Ascending aorta (tissue), 2 donors: Measurements from ENCODE around the gene SLC9A8. TPM values are rescaled to one million over a fixed set of nuclear protein-coding genes. Genes with fewer than 3 reads are reported as not detected.
"Not testable (repeated sequence)": the region's sequence is repeated elsewhere in the genome, so short reads cannot be mapped to it uniquely, and the experiment has no call there.

Experiments
- DNase-seq, 2 donors: peaks; one replicate each; pipeline ENCODE4 v3.0.0-alpha.2; 2019; ENCODE audit warnings: low spot score in 2 of 2
- H3K27ac ChIP-seq, 2 donors: fragments of 200-600 bp; sonication (generic); one replicate each; pipeline ENCODE4 v1.5.1; 2016 to 2017; ENCODE audit warnings: mild to moderate bottlenecking in 1 of 2
- H3K27me3 ChIP-seq: fragments of 200-600 bp; sonication (generic); one replicate; pipeline ENCODE4 v1.5.1; 2017
- H3K36me3 ChIP-seq, 2 donors: fragments of 200-600 bp; sonication (generic); one replicate each; pipeline ENCODE4 v1.5.1; 2016
- H3K4me1 ChIP-seq, 2 donors: fragments of 200-600 bp; sonication (generic); one replicate each; pipeline ENCODE4 v1.5.1; 2016 to 2017; ENCODE audit warnings: mild to moderate bottlenecking in 1 of 2
- H3K4me3 ChIP-seq, 2 donors: fragments of 200-600 bp; sonication (generic); one replicate each; pipeline ENCODE4 v1.5.1; 2016 to 2017; ENCODE audit warnings: mild to moderate bottlenecking in 1 of 2
- H3K9me3 ChIP-seq, 2 donors: fragments of 200-600 bp; sonication (generic); one replicate each; pipeline ENCODE4 v1.5.1; 2016
- intact Hi-C: fragments of 100-400 bp; cut with DNase I; formaldehyde crosslinking; loops from one replicate; pipeline ENCODE4 v1.15.1; 2023
- total RNA-seq: library from RNA; depleted of rRNA; stranded (reverse); fragments of >200 nt; gene quantifications from one replicate; pipeline ENCODE4 v1.1.0, GENCODE V29; 2016
- TF ChIP-seq, protein P1 (sequence below), 3 experiments: fragments of 200-600 bp in 2 of 3; fragments of 450-650 bp in 1 of 3; sonication (generic) in 2 of 3; IDR thresholded peaks; one replicate each; pipeline ENCODE4 v1.5.1; 2016 to 2019; ENCODE audit warnings: antibody characterized with exemption in 3 of 3, mild to moderate bottlenecking in 1 of 3, moderate library complexity in 1 of 3

Gene SLC9A8
- total RNA-seq, 1 donor from 2014 or later: 9.7 TPM

GRCh38 chr20:49804364-49804763 lies 8.3 kb upstream of the SLC9A8 start:
- peaks cover 0 to 3% of the 10 kb centered on the region in 2 donors for H3K9me3 ChIP-seq
- no peaks in the 10 kb centered on the region for H3K27me3 ChIP-seq
- H3K4me1 ChIP-seq: no peaks in the 10 kb centered on the region
- intact Hi-C loops: no loop called here
- DNase-seq: no peak
- no peak overlapping the region for H3K27ac ChIP-seq
- H3K36me3 ChIP-seq: no peaks in the 10 kb centered on the region
- TF ChIP-seq, protein P1, sequence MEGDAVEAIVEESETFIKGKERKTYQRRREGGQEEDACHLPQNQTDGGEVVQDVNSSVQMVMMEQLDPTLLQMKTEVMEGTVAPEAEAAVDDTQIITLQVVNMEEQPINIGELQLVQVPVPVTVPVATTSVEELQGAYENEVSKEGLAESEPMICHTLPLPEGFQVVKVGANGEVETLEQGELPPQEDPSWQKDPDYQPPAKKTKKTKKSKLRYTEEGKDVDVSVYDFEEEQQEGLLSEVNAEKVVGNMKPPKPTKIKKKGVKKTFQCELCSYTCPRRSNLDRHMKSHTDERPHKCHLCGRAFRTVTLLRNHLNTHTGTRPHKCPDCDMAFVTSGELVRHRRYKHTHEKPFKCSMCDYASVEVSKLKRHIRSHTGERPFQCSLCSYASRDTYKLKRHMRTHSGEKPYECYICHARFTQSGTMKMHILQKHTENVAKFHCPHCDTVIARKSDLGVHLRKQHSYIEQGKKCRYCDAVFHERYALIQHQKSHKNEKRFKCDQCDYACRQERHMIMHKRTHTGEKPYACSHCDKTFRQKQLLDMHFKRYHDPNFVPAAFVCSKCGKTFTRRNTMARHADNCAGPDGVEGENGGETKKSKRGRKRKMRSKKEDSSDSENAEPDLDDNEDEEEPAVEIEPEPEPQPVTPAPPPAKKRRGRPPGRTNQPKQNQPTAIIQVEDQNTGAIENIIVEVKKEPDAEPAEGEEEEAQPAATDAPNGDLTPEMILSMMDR (IDR thresholded peaks at IDR 0.05): no peak
- H3K4me3 ChIP-seq: no peak overlapping the region

- H3K4me1 ChIP-seq, H3K27ac ChIP-seq, H3K27me3 ChIP-seq, DNase-seq, intact Hi-C loops, H3K4me3 ChIP-seq, H3K36me3 ChIP-seq, H3K9me3 ChIP-seq: not testable (repeated sequence)
These were observed 7.3 kb upstream of the SLC9A8 start for GRCh38 chr20:49805224-49805876.

DNA sequence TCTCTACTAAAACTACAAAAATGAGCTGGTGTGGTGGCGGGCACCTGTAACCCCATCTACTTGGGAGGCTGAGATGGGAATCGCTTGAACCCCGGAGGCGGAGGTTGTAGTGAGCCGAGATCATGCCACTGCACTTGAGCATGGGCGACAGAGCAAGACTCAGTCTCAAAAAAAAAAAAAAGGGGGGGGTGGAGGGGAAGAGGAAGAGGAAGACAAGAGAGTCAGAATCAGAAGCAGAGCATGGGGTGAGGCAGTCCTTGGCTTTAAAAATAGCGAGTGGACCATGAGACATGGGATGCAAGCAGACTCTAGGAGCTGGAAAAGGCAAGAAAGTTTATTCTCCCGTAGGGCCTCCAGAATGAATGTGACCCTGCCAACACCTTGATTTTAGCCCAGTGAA lies 3.9 kb upstream of the SLC9A8 start:
- no peaks in the 10 kb centered on the region for H3K27me3 ChIP-seq
- intact Hi-C loops: no loop called here
- TF ChIP-seq, protein P1 (IDR thresholded peaks at IDR 0.05): no peak

DNA sequence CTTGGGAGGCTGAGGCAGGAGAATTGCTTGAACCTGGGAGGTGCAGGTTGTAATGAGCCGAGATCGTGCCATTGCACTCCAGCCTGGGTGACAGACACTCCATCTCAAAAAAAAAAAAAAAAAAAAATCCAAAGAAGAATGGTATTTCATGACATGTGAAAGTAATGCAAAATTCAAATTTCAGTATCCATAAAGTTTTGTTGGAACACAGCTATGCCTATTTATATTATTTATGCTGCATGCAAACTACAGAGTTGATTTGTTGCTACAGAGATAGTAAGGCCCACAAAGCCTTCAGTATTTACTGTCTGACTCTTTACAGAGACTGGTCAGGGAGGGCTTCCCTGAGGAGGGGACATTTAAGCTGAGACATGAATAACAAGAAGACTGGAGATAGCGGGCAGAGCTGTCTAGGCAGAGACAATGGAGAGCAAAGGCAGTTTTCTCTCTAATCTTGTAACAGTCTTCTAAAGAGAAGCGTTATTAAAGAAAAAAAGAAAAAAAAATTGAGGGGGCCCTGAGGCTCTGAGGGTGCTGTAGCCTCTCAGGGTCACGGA lies 2.7 kb upstream of the SLC9A8 start:
- Histone ChIP-seq H3K9me3 (no peaks in the 10 kb centered on the region), H3K4me3 (no peak overlapping the region), H3K4me1 (peaks cover 0 to 8% of the 10 kb centered on the region in 2 donors), H3K36me3 (no peaks in the 10 kb centered on the region), H3K27me3 (no peaks in the 10 kb centered on the region), H3K27ac (no peak overlapping the region)
- intact Hi-C loops: loop anchor here (5.0 kb wide), 1 partner anchor 42 kb away; no protein-coding TSS in a partner anchor
- DNase-seq: no peak
- TF ChIP-seq, protein P1 (IDR thresholded peaks at IDR 0.05): no peak

More for the DNA sequence above, 3.9 kb upstream of the SLC9A8 start:
- Histone ChIP-seq H3K36me3 (no peaks in the 10 kb centered on the region), H3K4me1 (peaks cover 0 to 8% of the 10 kb centered on the region in 2 donors), H3K27ac (no peak overlapping the region), H3K4me3 (no peak overlapping the region), H3K9me3 (peaks cover 0 to under 1% of the 10 kb centered on the region in 2 donors)
- DNase-seq: no peak

DNA sequence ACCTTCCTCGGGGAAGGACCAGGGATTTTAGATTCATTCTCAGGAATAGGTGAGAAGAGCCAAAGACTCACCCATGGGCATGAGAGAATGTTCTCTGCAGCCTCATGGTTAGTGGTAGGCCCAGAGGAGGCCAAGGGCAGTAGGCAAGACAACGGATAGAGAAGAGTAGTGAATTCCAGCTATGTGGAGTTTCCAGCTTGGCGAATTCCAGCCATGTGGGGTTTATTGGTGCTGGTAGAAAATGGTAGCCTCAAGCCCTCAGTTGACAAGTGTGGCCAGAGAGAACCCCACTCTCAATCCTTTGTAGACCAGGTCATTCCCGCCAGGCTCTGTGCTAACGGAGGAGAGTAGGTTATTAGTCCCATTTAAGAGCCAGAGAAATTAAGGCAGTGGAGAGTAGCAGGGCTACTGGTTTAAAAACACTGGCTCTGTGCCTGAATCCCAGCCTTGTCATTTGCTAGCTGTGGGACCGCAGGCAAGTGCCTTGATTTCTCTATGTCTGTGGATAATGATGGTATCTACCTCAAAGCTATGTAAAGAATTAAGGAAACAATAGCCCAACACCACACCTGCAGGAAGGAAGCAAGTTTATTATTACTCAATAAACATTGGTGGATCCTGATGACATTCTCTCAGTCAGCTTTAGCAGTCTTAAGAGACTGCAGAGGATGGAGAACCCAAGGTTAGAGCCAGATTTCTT lies 2.0 kb upstream of the SLC9A8 start:
- DNase-seq: no peak
- intact Hi-C loops: loop anchor here (5.0 kb wide), 1 partner anchor 42 kb away; no protein-coding TSS in a partner anchor
- H3K27ac ChIP-seq: no peak overlapping the region
- H3K27me3 ChIP-seq: no peaks in the 10 kb centered on the region
- no peaks in the 10 kb centered on the region for H3K9me3 ChIP-seq
- peaks cover 0 to 7% of the 10 kb centered on the region in 2 donors for H3K36me3 ChIP-seq
- H3K4me1 ChIP-seq: peaks cover 0 to 8% of the 10 kb centered on the region in 2 donors
- no peak overlapping the region for H3K4me3 ChIP-seq
- TF ChIP-seq, protein P1 (IDR thresholded peaks at IDR 0.05): no peak
